IPS-11a (cell line): ENCODE results near the gene TNK2.
"Not testable (repeated sequence)": the region's sequence is repeated elsewhere in the genome, so short reads cannot be mapped to it uniquely, and the experiment has no call there.

Source experiments
- H3K4me3 ChIP-seq: one replicate; pipeline ENCODE4 v1.5.1; 2013; ENCODE audit warnings: low read depth, low read length, control low read depth

Gene TNK2

DNA sequence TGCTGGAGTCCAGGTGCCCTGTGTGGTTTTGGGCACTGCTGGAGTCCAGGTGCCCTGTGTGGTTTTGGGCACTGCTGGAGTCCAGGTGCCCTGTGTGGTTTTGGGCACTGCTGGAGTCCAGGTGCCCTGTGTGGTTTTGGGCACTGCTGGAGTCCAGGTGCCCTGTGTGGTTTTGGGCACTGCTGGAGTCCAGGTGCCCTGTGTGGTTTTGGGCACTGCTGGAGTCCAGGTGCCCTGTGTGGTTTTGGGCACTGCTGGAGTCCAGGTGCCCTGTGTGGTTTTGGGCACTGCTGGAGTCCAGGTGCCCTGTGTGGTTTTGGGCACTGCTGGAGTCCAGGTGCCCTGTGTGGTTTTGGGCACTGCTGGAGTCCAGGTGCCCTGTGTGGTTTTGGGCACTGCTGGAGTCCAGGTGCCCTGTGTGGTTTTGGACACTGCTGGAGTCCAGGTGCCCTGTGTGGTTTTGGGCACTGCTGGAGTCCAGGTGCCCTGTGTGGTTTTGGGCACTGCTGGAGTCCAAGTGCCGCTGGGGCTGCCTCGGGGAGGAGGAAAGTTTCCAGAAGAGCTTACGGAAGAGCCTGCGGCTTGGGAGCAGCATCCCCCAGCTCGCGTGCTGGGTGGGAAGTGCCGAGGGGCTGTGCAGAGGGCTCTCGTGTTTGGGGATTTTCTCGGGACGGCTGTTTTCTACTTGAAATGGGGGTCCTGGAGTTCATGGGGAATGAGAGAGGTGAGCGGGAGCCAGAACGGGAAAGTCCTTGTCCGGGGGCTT, 83.7 kb downstream of the TNK2 start:
- not testable (repeated sequence) for H3K4me3 ChIP-seq

DNA sequence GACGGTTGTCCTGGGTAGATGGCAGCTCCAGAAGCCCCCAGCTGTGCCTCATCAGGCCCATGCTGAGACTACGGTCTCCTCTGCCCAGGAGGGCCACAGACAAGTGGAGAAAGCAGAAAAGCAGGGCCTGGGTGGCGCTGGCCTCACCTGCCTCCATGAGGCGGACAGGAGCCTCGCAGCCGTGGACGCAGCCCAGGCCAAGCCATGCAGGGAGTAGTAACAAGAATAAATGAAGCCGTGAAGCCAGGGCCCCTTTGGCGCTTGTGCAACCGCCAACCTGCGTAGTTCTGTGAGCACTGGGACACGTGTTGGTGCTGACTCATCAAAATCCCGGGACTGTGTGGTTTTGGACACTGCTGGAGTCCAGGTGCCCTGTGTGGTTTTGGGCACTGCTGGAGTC, 84.4 kb downstream of the TNK2 start:
- H3K4me3 ChIP-seq = no peak overlapping the region

DNA sequence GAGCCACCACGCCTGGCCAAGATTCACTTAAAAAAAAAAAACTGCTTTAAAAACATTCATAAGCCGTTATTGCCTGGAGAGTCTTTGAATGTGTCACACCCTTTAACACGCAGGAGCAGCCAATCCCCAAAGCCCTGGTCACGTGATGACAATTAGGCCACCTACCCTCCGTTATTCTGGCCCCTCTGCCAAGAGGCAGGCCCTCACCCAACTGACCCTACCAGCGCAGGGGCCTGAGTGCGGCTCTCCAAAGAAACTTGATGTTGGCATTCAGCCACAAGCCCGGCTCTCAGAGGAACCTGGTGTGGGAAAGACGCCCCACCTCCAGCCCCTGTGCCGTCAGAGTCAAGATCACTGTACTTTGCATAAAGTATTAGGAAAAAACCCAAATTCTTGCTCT, 85.1 kb downstream of the TNK2 start:
- H3K4me3 ChIP-seq = no peak overlapping the region

DNA sequence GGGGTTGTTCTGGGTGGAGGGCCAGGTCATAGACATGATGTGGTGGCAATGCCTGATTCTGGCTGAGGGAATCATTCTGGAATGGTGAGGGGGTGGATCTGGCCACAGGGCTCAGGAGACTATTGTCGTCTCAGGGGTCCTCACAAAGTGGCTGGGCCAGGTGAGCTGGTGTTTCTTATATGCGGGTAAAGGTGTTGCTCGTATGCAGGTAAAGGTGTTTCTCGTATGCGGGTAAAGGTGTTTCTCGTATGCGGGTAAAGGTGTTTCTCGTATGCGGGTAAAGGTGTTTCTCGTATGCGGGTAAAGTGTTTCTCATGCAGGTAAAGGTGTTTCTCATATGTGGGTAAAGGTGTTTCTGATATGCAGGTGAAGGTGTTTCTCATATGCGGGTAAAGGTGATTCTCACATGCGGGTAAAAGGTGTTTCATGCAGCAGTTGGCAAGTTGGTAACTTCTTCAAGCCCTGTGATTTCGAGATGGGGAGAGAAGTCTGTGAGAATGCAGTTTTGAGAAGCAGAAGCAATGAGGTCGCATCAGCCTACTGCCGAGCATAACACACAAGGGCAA, 86.1 kb downstream of the TNK2 start:
- no peak overlapping the region for H3K4me3 ChIP-seq

DNA sequence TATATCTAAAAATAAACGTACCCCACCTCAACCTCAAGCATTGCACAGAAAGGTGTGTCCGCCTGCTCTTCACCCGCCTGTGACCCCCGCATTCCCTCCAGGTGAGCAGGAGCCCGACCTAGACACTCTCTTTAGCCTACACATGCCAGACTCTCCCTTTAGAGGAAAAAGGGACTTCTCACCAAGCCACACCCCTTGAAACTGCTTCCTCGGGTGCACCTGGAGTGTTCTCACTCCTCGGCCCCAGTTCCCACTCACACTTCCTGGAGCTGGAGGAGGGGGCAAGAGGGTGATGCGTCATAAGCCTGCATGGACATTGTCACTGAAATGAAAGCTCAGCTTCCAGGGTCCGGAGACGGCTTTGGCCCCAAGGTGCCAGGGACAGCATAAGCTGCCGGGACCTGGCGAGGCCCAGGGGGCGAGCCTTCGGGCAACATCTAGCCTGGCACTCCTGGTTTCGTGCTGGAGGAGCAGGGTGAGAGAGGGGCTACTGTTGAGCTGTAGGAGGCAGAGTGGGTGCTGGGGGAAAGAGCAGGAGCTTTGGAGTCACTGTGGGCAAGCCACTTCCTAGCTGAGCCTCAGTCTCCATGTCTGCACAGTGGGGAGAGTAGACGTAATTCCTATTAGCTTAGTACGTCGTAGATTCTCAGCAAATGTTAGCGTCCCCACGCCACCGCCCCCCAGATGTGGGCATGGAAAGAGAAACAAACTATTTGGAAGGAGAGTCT, 86.8 kb downstream of the TNK2 start:
- no peak overlapping the region for H3K4me3 ChIP-seq

DNA sequence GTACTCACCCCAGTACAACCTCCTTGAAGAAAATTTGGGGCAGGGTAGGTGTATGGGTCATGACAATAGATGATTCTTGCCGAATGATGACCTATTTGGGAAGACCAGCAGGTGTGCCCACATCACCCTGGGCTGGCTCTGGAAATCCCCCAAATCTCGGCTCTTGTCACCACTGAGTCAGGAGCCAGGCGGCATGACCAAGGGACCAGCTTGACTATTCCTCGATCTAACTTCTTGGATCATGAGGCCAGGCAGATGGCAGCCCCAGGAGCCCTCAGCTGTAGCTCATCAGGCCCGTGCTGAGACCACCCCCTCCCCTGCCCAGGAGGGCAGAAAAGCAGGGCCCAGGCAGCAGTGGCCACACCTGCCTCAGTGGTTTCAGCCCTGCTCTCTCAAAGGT, 87.5 kb downstream of the TNK2 start:
- H3K4me3 ChIP-seq = no peak overlapping the region

DNA sequence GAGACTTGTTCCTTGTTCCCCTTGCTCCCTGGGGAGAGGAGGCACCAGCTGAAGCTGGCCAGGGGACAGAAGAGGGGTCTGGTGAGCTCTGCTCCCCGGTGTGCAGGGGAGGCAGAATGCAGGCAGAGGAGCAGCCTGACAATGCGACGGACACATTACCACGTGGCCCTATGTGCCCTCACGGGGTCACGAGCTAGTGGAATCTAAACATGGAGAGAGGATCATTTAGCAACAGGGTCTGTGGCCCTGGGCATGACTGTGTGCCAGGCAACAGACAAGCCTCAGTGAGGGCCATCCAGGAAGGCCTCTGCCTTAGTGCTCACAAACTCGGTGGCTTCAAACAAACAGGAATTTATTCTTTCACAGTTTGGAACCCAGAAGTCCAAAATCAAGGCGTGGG, 88.2 kb downstream of the TNK2 start:
- H3K4me3 ChIP-seq = no peak overlapping the region

DNA sequence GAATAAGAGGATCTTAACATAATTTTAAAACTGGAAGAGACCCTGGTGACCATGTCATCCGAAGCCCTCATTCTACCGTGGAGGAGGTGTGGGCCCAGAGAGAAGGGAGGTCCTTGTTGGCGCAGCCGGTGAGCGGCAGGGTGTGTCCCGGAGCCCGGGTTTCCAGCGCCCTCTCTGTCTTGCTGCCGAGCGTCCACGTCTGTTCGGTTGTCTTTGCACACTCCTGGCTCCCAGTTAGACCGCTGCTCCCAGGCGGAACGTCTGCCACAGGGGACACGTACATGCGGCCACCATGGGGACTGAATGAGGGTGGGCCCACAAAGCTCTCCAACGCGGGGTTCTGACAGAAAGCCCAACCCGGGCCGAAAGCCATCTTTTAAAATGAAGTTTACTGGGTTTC, 90.0 kb downstream of the TNK2 start:
- H3K4me3 ChIP-seq = no peak overlapping the region

DNA sequence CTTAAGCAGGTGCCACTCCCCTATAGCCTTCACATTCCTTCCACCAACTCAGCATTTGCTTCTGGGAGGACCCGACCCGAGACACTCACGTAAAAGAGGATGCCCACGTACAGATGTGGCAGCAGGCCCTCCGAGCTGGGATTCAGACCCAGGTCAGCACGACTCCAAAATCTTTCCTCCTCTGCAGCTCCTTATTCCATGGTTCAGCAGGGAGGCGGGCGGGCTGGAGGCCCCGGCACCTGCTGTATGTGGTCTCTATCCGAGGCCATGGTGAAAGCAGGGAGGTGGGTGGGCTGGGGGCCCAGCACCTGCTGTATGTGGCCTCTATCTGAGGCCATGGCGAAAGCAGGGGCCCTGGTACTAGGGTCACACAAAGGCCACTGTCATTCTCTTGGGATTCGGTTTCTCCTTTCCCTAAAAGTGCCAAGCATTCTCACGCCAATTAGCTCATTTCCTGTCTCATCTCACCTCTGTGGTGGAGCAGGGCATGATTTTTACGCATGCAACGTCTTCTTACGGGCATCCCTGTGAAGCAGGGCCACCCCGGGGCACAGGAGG, 90.7 kb downstream of the TNK2 start:
- H3K4me3 ChIP-seq = no peak overlapping the region

DNA sequence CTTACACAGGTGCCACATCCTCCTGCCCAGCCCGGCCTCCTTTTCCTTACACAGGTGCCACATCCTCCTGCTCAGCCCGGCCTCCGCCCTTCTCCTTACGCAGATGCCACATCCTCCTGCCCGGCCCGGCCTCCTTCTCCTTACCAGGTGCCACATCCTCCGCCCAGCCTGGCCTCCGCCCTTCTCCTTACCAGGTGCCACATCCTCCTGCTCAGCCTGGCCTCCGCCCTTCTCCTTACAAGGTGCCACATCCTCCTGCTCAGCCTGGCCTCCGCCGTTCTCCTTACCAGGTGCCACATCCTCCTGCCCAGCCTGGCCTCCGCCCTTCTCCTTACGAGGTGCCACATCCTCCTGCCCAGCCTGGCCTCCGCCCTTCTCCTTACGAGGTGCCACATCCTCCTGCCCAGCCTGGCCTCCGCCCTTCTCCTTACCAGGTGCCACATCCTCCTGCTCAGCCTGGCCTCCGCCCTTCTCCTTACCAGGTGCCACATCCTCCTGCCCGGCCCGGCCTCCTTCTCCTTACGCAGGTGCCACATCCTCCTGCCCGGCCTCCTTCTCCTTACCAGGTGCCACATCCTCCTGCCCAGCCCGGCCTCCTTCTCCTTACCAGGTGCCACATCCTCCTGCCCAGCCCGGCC, 92.0 kb downstream of the TNK2 start:
- H3K4me3 ChIP-seq = not testable (repeated sequence)

DNA sequence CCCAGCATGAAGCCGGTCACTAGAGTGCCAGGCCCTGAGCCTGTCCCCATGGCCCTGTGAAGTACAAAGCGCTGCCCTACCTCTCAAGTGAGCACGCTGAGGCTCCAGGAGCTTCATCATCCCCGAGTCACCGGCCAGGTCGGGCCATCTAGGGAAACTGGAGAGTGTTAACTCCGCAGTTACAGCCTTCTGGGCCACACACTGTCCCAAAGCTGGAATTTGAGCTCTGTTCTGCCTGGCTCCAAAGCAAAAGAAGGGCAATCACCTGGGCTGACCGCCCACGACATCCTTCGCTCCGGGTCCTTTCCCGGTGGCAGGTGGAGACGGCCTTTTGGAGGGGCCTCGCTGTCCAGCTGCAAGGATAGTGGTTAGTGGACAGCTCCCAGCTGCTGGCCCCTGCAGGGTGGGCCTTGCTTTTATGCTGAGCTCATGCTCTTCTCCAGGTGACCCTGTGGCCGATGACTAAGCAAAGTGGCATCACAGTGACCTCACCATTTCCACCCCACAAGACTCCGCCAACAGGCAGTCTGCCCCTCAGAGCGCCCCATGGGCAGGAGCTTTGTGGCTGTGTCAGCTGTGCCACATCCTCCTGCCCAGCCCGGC, 93.1 kb downstream of the TNK2 start:
- no peak overlapping the region for H3K4me3 ChIP-seq

DNA sequence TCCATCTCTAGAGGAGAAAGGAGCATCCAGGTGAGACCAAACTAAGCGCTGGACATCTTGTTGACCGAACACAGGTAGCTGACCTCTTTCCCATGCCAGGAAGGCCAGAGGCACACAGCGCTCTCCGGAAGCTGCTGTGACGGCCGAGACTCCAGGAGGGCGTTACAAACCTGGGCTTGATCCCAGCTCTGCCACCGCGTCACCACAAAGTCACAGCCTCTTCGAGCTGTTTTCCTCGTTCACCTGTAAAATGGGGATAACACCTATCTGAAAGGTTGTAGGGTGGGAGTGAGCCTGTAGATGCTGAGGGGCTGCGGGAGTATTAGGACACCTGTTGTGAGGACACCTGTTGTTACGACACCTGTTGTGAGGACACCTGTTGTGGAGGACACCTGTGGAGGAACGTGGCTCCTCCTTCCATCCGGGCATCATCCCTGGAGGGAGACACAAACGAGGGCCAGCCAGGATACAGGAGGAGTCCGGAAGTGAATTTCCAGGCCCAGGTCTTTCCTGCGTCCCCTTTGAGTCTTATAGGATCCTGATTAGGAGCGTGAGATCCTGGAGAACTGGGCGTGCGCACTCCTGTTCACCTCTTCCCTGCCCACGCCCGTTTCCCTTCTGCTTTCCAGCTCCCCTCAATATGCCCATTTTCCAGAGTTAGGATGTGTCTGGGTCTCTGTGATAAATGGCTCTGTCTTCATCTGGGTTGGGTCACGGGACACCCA, 94.3 kb downstream of the TNK2 start:
- H3K4me3 ChIP-seq = no peak overlapping the region
